H9 (cell line): ENCODE results near the gene TSACC. TPM values are rescaled to one million over a fixed set of nuclear protein-coding genes. Genes with fewer than 3 reads are reported as not detected.

Experiments used
- DNase-seq: peaks from one replicate; pipeline ENCODE4 v3.0.0-alpha.2; 2017
- H2AFZ ChIP-seq: one replicate; pipeline ENCODE4 v1.6.1; 2013; ENCODE audit warnings: mild to moderate bottlenecking, low read length, control low read depth, moderate library complexity
- H2AK5ac ChIP-seq: 2 replicates; pipeline ENCODE4 v1.6.1; 2013; ENCODE audit warnings: low read length, control low read depth, mixed read lengths; ENCODE audit not compliant: insufficient read length
- H2BK120ac ChIP-seq: one replicate; pipeline ENCODE4 v1.6.1; 2013; ENCODE audit warnings: low read depth, mild to moderate bottlenecking, low read length, control low read depth, inconsistent platforms; ENCODE audit not compliant: poor library complexity, severe bottlenecking
- H2BK12ac ChIP-seq: 2 replicates; pipeline ENCODE4 v1.6.1; 2013; ENCODE audit warnings: low read length, control low read depth, mixed read lengths, low read depth; ENCODE audit not compliant: insufficient read length
- H2BK15ac ChIP-seq: 2 replicates; pipeline ENCODE4 v1.6.1; 2013; ENCODE audit warnings: low read depth, low read length, control low read depth
- H2BK20ac ChIP-seq: one replicate; pipeline ENCODE4 v1.6.1; 2013; ENCODE audit warnings: low read depth, mild to moderate bottlenecking, low read length, control low read depth, inconsistent platforms; ENCODE audit not compliant: poor library complexity, severe bottlenecking
- H2BK5ac ChIP-seq: 2 replicates; pipeline ENCODE4 v1.6.1; 2013; ENCODE audit warnings: low read length, control low read depth, mixed read lengths; ENCODE audit not compliant: insufficient read length
- H3K14ac ChIP-seq: 2 replicates; pipeline ENCODE4 v1.6.1; 2013; ENCODE audit warnings: low read length, control low read depth; ENCODE audit not compliant: insufficient read depth
- H3K18ac ChIP-seq: 2 replicates; pipeline ENCODE4 v1.6.1; 2013; ENCODE audit warnings: low read depth, mild to moderate bottlenecking, mixed read lengths, low read length, control low read depth; ENCODE audit not compliant: insufficient read length
- H3K23ac ChIP-seq: 2 replicates; pipeline ENCODE4 v1.6.1; 2013; ENCODE audit warnings: low read length, control low read depth, mixed read lengths, low read depth; ENCODE audit not compliant: insufficient read length
- H3K23me2 ChIP-seq: 2 replicates; pipeline ENCODE4 v1.6.1; 2013; ENCODE audit warnings: low read depth, mild to moderate bottlenecking, mixed read lengths, low read length, control low read depth; ENCODE audit not compliant: insufficient read length, poor library complexity, severe bottlenecking
- H3K27ac ChIP-seq: 2 replicates; pipeline ENCODE4 v1.5.1; 2013; ENCODE audit warnings: low read length, control low read depth, mixed read lengths, low read depth; ENCODE audit not compliant: insufficient read length
- H3K27me3 ChIP-seq: 2 replicates; pipeline ENCODE4 v1.6.1; 2013; ENCODE audit warnings: low read length, control low read depth, inconsistent platforms; ENCODE audit not compliant: insufficient read depth
- H3K4ac ChIP-seq: 2 replicates; pipeline ENCODE4 v1.6.1; 2013; ENCODE audit warnings: low read depth, mild to moderate bottlenecking, control low read depth, inconsistent platforms, low read length, moderate library complexity
- H3K4me1 ChIP-seq: 2 replicates; pipeline ENCODE4 v1.6.1; 2013; ENCODE audit warnings: low read length, control low read depth, inconsistent platforms; ENCODE audit not compliant: insufficient read depth
- H3K4me2 ChIP-seq: 2 replicates; pipeline ENCODE4 v1.6.1; 2013; ENCODE audit warnings: low read length, control low read depth, mixed read lengths; ENCODE audit not compliant: insufficient read length, insufficient read depth
- H3K56ac ChIP-seq: 2 replicates; pipeline ENCODE4 v1.6.1; 2013; ENCODE audit warnings: low read depth, mild to moderate bottlenecking, mixed read lengths, low read length, control low read depth; ENCODE audit not compliant: insufficient read length
- H3K79me1 ChIP-seq: 2 replicates; pipeline ENCODE4 v1.6.1; 2013; ENCODE audit warnings: low read depth, mild to moderate bottlenecking, moderate library complexity, low read length, control low read depth, inconsistent platforms; ENCODE audit not compliant: insufficient read depth, poor library complexity, severe bottlenecking
- H3K79me2 ChIP-seq: 2 replicates; pipeline ENCODE4 v1.6.1; 2013; ENCODE audit warnings: low read length, control low read depth, inconsistent platforms; ENCODE audit not compliant: insufficient read depth
- H3K9ac ChIP-seq: 2 replicates; pipeline ENCODE4 v1.6.1; 2013; ENCODE audit warnings: low read length, control low read depth, mixed read lengths; ENCODE audit not compliant: insufficient read length; ENCODE audit errors: extremely low read depth
- H3K9me3 ChIP-seq: one replicate; pipeline ENCODE4 v1.6.1; 2013; ENCODE audit warnings: low read depth, low read length, inconsistent platforms; ENCODE audit not compliant: control insufficient read depth
- H3T11ph ChIP-seq: one replicate; pipeline ENCODE4 v1.6.1; 2013; ENCODE audit warnings: mild to moderate bottlenecking, low read length, control low read depth, inconsistent platforms
- H4K20me1 ChIP-seq: one replicate; pipeline ENCODE4 v1.6.1; 2013; ENCODE audit not compliant: control insufficient read depth, insufficient read length, insufficient read depth
- H4K5ac ChIP-seq: 2 replicates; pipeline ENCODE4 v1.6.1; 2013; ENCODE audit warnings: low read depth, mild to moderate bottlenecking, mixed read lengths, low read length, control low read depth; ENCODE audit not compliant: insufficient read length
- H4K8ac ChIP-seq: replicated peaks from 2 replicates; pipeline ENCODE4 v1.6.1; 2013; ENCODE audit warnings: low read length, control low read depth, mixed read lengths, low read depth; ENCODE audit not compliant: insufficient read length
- H4K91ac ChIP-seq: 2 replicates; pipeline ENCODE4 v1.6.1; 2013; ENCODE audit warnings: low read depth, mild to moderate bottlenecking, moderate library complexity, mixed read lengths, low read length, control low read depth; ENCODE audit not compliant: insufficient read length
- H3K27ac Mint-ChIP-seq, 3 experiments: 2 replicates in 2 of 3; 3 replicates in 1 of 3; pipeline ENCODE4 v1.8.0; 2020 to 2021; ENCODE audit warnings: mixed read lengths in 3 of 3, mild to moderate bottlenecking in 1 of 3, moderate library complexity in 1 of 3
- H3K27me3 Mint-ChIP-seq: 2 replicates; pipeline ENCODE4 v1.8.0; 2021; ENCODE audit warnings: low read depth, mild to moderate bottlenecking, moderate library complexity, mixed read lengths
- H3K36me3 Mint-ChIP-seq, 3 experiments: 2 replicates in 2 of 3; 3 replicates in 1 of 3; pipeline ENCODE4 v1.8.0; 2020 to 2021; ENCODE audit warnings: low read depth in 3 of 3, mixed read lengths in 3 of 3; ENCODE audit not compliant: insufficient read depth in 1 of 3
- H3K4me1 Mint-ChIP-seq, 2 experiments: 2 replicates each; pipeline ENCODE4 v1.8.0; 2020; ENCODE audit warnings: mixed read lengths in 2 of 2
- H3K4me3 Mint-ChIP-seq, 2 experiments: 2 replicates in 1 of 2; 3 replicates in 1 of 2; pipeline ENCODE4 v1.8.0; 2020 to 2021; ENCODE audit warnings: mild to moderate bottlenecking in 2 of 2, mixed read lengths in 2 of 2, moderate library complexity in 1 of 2
- H3K9me3 Mint-ChIP-seq, 2 experiments: 2 replicates in 1 of 2; 3 replicates in 1 of 2; pipeline ENCODE4 v1.8.0; 2020; ENCODE audit warnings: mild to moderate bottlenecking in 2 of 2, mixed read lengths in 2 of 2, moderate library complexity in 1 of 2
- CTCF ChIP-seq: fragments of 200-600 bp; sonication (generic); conservative IDR thresholded peaks from 3 replicates; pipeline ENCODE4 v1.8.0; 2021; ENCODE audit warnings: antibody characterized with exemption, mild to moderate bottlenecking
- WGBS: extraction: QIAGEN DNeasy Blood & Tissue Kit; methylation state at CpG from one replicate; pipeline ENCODE4 v1.1.7; 2013; ENCODE audit warnings: missing lambda C conversion rate, low lambda C conversion rate, mixed read lengths; ENCODE audit not compliant: insufficient read length; ENCODE audit errors: extremely low coverage; 5-methylcytosine and 5-hydroxymethylcytosine counted together
- total RNA-seq: library from RNA; stranded (reverse); gene quantifications from 2 replicates; pipeline ENCODE4 v1.2.1, GENCODE V29; 2021

TSACC gene
- total RNA-seq, 1 experiment from 2014 or later = 2.3 TPM

- Mint-ChIP-seq H3K27ac (no peak overlapping the region; a peak in 1 of 7 replicates), H3K4me1 (peaks cover 46 to 54% of the 10 kb centered on the region in 2 experiments)
- no peak overlapping the region for H4K91ac ChIP-seq
Observed at GRCh38 chr1:156386949-156387869, 48.9 kb downstream of the TSACC start.

More at GRCh38 chr1:156386949-156387869, 48.9 kb downstream of the TSACC start:
- Histone ChIP-seq H3K56ac (no peak overlapping the region), H3K4ac (no peak overlapping the region), H4K20me1 (no peaks in the 10 kb centered on the region), H3K79me1 (no peaks in the 10 kb centered on the region), H3K9me3 (no peaks in the 10 kb centered on the region), H2AK5ac (no peak overlapping the region), H2BK5ac (no peak overlapping the region), H3K14ac (no peak overlapping the region), H2BK15ac (no peak overlapping the region), H3K4me1 (no peaks in the 10 kb centered on the region; the same call in 1 of the 2 replicates), H3K27me3 (peaks cover 4% of the 10 kb centered on the region; the same call in 1 of the 2 replicates), H3K27ac (no peak overlapping the region), H2BK120ac (no peak overlapping the region), H3K23me2 (peaks cover 6% of the 10 kb centered on the region), H3K23ac (no peak overlapping the region), H3T11ph (no peak overlapping the region), H3K18ac (no peak overlapping the region), H3K79me2 (no peaks in the 10 kb centered on the region), H2BK20ac (no peak overlapping the region), H2AFZ (no peak overlapping the region), H4K5ac (no peak overlapping the region), H4K8ac (no peak overlapping the region), H3K4me2 (no peak overlapping the region), H3K9ac (no peak overlapping the region), H2BK12ac (no peak overlapping the region)
- peak overlapping the region; percentile 51 to 56; a peak in 2 of 5 replicates for H3K4me3 Mint-ChIP-seq
- H3K27me3 Mint-ChIP-seq = peaks cover 55% of the 10 kb centered on the region
- DNase-seq = no peak
- WGBS = no CpG with 5 or more reads among the region's 8 CpGs
- TF ChIP-seq CTCF = no peak
- no peaks in the 10 kb centered on the region for H3K9me3 Mint-ChIP-seq
- no peaks in the 10 kb centered on the region; a peak in 2 of 7 replicates for H3K36me3 Mint-ChIP-seq
